ENCODE results near the gene EHMT1. TPM values are rescaled to one million over a fixed set of nuclear protein-coding genes. Genes with fewer than 3 reads are reported as not detected.

EHMT1 gene
- 10 to 100 TPM; 56.2 to 59.6 TPM for total RNA-seq
- long read RNA-seq, donor 1, full-length matches to known transcripts, result 5 of 24 reads
- long read RNA-seq, donor 1, partial matches to known transcripts, result 10 of 24 reads
- long read RNA-seq, donor 1, other reads (novel, unspliced or antisense), result 9 of 24 reads
- long read RNA-seq, donor 2, transcript EHMT1-209 (2 exons, 756 nt), result major isoform, 7 of 70 reads
- long read RNA-seq, donor 2, partial matches to known transcripts, result 41 of 70 reads
- long read RNA-seq, donor 2, other reads (novel, unspliced or antisense), result 21 of 70 reads

DNA sequence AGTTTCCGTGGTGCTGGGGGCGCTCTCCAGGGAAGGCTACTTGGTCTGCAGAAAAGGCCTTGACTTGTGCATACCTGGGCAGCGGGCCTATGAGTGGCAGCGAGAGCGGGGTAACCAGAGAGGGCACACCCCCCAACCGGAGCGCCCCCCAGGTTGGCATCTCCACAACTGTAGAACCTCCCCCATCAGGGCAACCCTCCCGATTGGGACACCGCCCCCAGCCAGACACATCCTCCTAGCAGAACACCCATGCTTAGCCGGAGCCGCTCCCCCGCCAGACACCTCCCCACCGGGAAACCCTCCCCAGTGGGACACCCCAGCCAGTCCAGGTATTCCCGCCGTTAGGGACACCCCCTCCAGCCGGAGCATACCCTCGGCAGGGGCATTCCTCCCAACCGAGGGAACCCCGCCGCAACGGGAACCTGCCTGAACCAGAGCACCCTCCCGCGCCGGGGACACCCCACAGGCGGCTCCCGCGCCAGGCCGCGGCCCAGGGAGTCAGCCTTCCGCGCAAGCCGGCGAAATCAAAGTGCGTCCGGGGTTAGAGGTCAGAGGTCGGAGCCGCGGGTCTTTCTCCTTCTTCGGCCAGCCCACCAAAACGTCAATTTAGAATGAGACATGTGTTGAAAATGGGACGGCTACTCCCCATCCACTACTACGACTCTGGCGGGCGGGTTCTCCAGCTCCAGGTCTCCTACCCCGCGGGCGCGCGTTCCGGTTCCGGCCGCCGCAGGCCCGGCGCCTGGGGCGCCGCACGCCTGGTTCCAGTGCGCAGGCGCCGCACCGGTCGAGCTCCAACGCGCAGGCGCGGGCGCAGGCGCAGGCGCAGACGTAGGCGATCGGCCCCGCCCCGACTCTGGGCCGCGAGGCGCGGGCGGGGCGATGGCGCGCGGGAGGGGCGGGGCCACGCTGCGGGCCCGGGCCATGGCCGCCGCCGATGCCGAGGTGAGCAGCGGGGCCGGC is at the start of gene EHMT1:
Gene EHMT1, plus strand, starts transcription at position 901 of the 963 bp plus-strand sequence. Its CDS starts 24 bp downstream, at position 925.
- DNase-seq (ENCODE audit: low spot score), result peak; percentile 96
- intact Hi-C loops (cut with DNase I), result no loop called here

- intact Hi-C loops (cut with DNase I), result no loop called here
- DNase-seq (ENCODE audit: low spot score), result no peak
These were observed 49.1 kb upstream of the EHMT1 start for GRCh38 chr9:137569609-137570203.

- no peak for DNase-seq (ENCODE audit: low spot score)
- intact Hi-C loops (cut with DNase I), result no loop called here
These were observed 48.2 kb upstream of the EHMT1 start for GRCh38 chr9:137570566-137570965.

- DNase-seq (ENCODE audit: low spot score), result no peak
- intact Hi-C loops (cut with DNase I), result no loop called here
These were observed 44.6 kb upstream of the EHMT1 start for GRCh38 chr9:137574192-137574591.

DNA sequence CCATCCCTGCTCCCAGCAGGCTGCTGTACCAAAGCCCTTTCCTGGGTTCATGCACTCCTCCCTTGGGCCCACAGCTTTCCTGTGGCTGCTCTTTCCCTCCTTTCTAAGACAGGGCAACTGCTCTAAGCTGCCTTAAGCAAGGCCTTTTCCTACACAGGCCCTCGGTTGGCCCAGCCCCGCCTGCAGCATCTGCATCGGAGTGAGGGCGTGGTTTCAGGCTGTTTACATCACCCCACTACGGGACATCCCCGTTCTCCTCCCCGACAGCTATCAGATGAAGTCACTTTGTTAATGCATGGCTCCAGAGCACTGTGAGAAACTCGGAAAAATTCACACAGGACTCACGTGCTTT is 43.5 kb upstream of the EHMT1 start:
- intact Hi-C loops (cut with DNase I), result no loop called here

GRCh38 chr9:137575716-137576411 is 42.9 kb upstream of the EHMT1 start:
- DNase-seq (ENCODE audit: low spot score), result no peak
- intact Hi-C loops (cut with DNase I), result no loop called here

More for the DNA sequence above, 43.5 kb upstream of the EHMT1 start:
- DNase-seq (ENCODE audit: low spot score), result no peak

GRCh38 chr9:137578518-137579258 is 40.1 kb upstream of the EHMT1 start, which contains the start of gene DPH7:
DPH7 (minus strand) TSS chr9:137578925; CDS start chr9:137578777, 148 bp downstream.
- intact Hi-C loops (cut with DNase I), result no loop called here
- peak; percentile 99 for DNase-seq (ENCODE audit: low spot score)

- no peak for DNase-seq (ENCODE audit: low spot score)
- intact Hi-C loops (cut with DNase I), result no loop called here
These were observed 39.6 kb upstream of the EHMT1 start for GRCh38 chr9:137579259-137579604.

DNA sequence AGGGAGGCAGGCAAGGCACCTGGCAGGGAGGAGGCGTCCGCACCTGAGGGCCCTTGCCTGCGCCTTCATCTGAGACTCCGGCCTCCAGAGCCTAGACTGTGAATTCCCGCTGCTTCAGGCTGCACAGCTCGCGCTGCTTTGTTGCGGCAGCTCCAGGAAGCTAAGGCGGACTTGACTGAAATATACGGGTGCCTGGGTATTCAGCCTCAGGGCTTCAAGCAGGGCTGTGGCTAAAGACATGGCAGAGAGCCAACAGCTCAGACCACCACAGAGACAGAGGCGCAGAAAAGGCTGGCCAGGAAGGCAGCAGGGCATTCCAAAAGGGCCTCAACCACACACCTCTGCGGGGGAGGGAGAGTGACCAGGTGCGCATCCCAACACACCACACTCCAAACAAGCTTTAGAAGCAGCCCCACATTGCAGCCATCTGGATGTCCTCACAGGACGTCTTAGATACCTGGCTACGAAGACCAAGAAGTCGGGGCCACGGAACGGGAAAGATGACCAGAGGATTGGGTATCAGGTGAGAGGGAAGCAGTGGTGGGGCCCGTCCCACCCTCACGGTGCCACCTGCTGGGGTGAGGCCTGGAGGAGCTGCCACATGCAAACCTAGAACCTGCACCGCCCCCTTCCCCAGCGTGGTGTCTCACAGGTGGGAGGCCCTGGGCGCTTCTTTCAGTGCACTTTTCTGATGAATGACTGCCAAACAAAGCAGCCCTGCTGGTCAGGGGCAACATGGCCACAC is 38.4 kb upstream of the EHMT1 start:
- DNase-seq (ENCODE audit: low spot score), result no peak
- intact Hi-C loops (cut with DNase I), result no loop called here

- intact Hi-C loops (cut with DNase I), result no loop called here
- DNase-seq (ENCODE audit: low spot score), result no peak
These were observed 37.9 kb upstream of the EHMT1 start for GRCh38 chr9:137580954-137581322.

- intact Hi-C loops (cut with DNase I), result no loop called here
- no peak for DNase-seq (ENCODE audit: low spot score)
These were observed 37.2 kb upstream of the EHMT1 start for GRCh38 chr9:137581361-137582285.

GRCh38 chr9:137582286-137582860 is 36.4 kb upstream of the EHMT1 start:
- DNase-seq (ENCODE audit: low spot score), result no peak
- intact Hi-C loops (cut with DNase I), result no loop called here

GRCh38 chr9:137583347-137583746 is 35.5 kb upstream of the EHMT1 start:
- intact Hi-C loops (cut with DNase I), result no loop called here
- DNase-seq (ENCODE audit: low spot score), result no peak

- intact Hi-C loops (cut with DNase I), result no loop called here
- DNase-seq (ENCODE audit: low spot score), result no peak
These were observed 34.8 kb upstream of the EHMT1 start for GRCh38 chr9:137583957-137584356.

DNA sequence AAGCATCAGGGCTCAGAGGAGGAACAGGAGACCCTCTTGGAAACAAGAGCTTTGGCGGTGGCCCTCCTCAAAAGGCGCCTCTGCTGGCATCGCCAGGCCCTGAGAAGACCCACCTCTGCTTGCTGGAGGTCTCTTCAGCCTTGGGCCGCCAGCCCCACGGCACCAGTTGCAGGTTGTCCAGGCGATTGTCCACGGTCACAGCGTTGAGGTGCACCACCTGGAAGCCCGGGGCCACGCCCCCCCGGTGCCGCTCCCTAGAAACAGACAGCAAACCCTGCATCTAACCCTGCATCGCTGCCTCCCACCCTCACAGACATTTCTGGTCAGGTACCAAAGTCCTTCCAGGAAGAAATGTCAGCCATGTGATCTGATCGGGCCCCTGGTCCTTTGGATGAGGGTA is 32.0 kb upstream of the EHMT1 start:
- DNase-seq (ENCODE audit: low spot score), result no peak
- intact Hi-C loops (cut with DNase I), result no loop called here

DNA sequence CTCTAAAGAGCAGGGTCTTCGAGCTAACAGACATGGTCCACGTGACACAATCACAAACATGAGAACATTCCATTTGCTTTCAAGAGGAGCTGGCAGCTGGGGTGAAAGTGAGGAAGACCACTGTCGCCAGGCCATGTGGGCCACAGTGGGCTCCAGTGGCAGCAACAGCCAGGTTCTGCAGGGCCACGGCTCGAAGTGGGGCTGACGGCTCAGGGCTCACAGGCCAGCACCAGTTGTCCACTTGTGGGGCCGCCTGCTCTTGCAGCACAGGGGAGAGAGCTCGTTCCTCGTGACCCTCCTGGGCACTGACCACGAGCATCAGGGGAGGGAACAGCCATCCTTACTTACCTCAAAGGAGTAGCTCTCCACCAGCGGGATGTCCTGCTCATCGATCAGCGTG is 30.5 kb upstream of the EHMT1 start:
- intact Hi-C loops (cut with DNase I), result no loop called here
- peak; percentile 78 for DNase-seq (ENCODE audit: low spot score)

DNA sequence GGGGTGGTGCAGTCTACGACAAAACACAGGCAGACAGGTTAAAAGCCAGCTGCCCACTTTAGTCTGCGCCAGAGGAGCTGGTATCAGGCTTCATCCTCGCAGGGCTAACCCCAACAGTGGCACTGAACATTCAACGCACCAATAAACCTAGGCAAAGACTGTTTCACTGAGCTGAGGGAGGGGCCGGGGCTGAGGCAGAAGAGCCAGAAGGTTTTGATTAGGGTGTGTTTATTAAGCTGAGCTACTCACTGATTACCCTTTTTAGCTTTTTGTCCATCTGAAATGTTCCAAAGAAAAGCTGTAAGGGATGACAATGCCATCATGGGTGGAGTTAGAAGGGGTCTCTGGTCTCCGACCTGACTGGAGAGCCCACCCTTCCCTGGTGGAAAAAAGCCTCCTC is 29.9 kb upstream of the EHMT1 start:
- intact Hi-C loops (cut with DNase I), result no loop called here
- no peak for DNase-seq (ENCODE audit: low spot score)
